T47D (cell line): ENCODE data around the gene TMEM37.
A peak's percentile ranks its signal among the peaks of the same experiment; 100 is the strongest.
"Not testable (repeated sequence)": the region's sequence is repeated elsewhere in the genome, so short reads cannot be mapped to it uniquely, and the experiment has no call there.

Experiments used
- DNase-seq, 2 experiments: peaks; one replicate each; pipeline versions ENCODE4 v3.0.0 to v3.0.0-alpha.2; 2011 to 2012; ENCODE audit warnings: low read depth in 1 of 2, low spot score in 1 of 2
- JUND ChIP-seq: IDR thresholded peaks from 2 replicates; pipeline ENCODE4 v1.6.1; 2012; ENCODE audit warnings: low read depth
- in situ Hi-C: cut with HindIII; loops from 2 replicates; pipeline ENCODE4 v1.10.0; 2016; ENCODE audit warnings: low sequenced_read_pairs, low pct_unique_long_range_greater_than_20kb

The TMEM37 gene, protein sequence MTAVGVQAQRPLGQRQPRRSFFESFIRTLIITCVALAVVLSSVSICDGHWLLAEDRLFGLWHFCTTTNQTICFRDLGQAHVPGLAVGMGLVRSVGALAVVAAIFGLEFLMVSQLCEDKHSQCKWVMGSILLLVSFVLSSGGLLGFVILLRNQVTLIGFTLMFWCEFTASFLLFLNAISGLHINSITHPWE

DNA sequence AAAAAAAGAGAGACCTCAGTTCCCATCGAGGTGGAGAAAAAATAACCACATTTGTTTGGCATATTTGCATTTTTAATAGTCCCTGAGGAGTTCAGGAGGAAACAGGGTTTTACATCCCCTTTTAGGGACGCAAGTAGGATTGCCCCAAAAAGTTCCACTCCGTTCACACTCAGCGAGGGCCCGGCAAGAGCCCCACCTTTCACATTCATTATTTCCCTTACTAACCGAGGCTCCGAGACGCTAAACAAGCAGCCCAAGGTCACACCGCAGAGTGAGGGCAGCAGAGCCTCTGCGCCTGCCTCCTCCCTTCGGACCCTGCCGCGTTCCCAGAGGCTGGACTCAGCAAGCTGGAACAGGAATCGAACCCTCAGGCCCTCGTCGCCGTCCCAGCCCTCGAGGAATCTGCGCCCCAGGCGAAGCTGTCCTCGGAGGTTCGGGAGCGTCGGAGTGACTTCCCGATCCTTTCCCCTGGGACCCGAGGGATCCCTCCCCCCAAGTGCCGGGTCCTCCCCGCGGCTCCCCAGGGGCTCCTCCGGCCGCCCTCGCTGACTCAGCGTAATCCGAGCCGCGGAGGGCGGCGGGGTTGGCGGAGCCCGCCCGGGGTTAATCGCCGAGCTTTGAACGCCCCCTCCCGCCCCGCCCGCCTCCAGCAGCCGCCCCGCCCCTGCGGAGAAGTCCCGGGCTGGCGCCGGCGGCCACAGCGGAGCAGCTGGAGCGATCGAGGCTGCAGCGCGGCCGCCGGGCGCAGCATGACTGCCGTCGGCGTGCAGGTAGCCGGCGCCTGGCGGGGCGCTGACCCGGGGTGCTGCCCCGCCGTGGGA is at the start of gene TMEM37:
TSS of gene TMEM37 (plus strand) at position 700 of the 821 bp plus-strand sequence. CDS start at position 750, 50 bp downstream.
- in situ Hi-C loops = no loop called here
- TF ChIP-seq JUND = no peak
- DNase-seq = peak; percentile 44 to 55

DNA sequence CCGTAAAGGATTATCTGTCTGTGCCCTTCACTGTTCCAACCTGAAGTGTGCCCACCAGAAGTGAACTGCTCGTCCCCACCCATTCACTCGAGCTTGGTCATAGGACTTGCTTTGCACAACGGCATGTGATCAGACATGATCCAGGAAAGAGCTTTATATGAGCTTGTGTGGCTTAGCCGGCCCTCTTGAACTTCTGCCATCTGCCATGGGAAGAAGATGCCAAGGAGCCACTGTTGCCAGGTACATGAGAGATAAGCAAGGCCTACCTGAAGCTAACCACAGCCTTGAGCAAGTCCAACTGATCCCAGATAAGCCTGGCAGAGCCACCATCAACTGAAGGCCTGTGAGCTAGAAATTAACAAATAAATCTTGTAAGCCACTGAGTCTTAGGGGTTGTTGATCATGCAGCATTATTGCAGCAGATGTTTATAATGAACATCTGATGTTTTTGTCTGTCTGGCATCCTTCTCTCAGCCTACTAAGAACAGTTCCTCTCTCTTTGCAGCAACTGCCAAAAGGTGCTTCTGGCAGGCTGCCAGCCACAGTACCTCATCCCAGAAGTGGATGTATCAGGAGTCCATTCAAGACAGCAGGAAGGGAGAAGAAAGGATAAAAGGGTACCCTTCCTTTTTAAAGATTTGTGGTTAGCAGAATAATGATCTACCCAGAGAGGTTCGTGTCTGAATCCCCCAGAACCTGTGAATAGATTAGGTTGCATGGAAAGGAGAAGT is 48.1 kb upstream of the TMEM37 start:
- in situ Hi-C loops = no loop called here
- TF ChIP-seq JUND = no peak
- no peak for DNase-seq

DNA sequence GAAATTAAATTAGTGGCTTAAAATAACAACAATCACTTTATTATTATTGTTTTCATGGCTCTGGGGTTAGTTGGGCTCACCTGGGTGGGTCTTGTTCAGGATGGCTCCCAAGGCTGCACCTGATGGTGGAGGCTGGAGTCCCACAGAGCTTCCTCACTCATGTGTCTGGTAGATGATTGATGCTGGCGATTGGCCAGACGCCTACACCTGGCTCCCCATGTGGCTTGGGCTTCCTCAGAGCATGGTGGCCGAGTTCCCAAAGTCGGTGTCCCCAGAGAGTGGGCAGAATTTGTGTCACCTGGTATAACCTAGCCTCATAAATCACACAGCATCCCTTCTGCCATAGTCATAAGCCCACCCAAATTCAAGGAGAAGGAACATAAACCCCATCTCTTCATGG is 46.7 kb upstream of the TMEM37 start:
- no peak for DNase-seq
- in situ Hi-C loops = no loop called here
- no peak for TF ChIP-seq JUND

DNA sequence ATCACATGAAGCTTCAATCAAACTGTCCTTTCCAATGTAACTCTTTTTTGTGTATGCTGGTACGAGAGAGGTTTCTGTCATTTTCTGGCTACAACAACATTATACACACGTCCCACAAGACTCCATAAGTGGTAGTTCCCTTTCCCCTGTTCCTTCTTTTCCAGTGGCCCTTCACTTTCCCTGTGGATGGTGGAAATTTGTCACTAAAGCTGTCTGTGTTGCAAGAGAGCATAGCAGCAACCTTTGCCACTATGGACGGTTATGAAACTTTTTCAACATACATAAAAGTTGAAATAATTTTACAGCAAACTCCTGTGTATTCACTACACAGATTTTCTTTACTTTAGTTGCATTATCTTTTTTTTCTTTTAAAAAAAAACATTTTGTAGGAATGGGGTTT is 46.2 kb upstream of the TMEM37 start:
- no peak for TF ChIP-seq JUND
- in situ Hi-C loops = no loop called here
- no peak for DNase-seq

DNA sequence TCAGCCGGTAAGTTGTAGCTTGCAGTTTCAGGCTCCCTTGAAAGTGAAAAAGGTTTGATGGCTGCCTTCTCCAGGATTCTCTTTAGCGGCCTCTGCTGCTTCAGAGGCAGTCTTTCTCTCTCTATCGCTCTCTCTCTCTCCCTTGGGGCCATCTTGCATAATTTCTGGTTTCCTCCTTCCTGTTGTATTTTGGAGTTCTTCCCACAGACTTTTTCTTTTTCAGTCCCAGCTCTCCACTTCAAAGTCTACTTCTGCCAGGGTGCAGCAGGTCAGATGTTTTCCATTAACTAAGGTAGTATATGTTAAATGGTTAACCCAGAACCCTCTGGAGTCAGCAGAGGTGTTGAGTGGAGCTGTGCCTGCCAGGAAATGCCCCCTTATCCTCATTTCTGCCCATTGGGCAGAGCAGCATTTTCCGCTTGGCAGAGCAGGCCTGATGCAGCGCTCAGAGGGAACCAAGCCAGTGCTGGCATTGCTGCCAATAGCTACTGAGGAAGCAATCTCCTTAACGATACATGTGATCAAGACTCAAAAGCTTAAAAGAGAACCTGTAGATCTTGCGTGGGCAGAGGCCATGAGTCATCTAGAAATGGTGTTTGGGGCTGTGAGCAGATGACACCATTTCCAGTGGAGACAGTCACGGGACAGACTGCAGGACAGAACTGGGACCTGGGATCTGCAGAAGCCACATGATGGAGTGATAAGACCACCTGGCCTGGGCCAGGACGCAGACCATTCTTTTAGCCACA is 44.1 kb upstream of the TMEM37 start:
- in situ Hi-C loops = no loop called here
- no peak for TF ChIP-seq JUND
- DNase-seq = peak in 1 of 2 experiments; percentile 65

DNA sequence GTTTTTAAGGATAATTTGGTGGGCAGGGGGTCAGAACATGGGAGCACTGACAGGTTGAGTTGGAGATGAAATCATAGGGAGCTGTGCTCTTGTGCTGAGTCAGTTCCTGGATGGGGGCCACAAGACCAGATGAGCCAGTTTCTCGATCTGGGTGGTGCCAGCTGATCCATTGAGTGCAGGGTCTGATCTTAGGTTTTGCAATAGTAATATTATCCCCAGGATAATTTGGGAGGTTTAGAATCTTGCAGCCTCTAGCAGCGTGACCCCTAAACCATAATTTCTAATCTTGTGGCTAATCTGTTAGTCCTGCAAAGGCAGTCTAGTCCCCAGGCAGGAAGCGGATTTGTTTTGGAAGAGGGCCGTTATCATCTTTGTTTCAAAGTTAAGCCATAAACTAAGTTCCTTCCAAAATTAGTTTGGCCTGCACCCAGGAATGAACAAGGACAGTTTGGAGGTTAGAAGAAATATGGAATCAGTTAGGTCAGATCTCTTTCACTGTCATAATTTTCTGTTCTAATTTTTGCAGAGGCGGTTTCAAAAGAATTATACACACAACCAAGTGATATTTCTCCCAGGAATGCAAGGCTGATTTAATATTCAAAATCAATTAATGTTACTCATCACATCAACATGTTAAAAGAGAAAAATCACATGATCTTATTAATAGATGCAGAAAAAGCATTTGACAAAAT is 41.9 kb upstream of the TMEM37 start:
- DNase-seq = peak in 1 of 2 experiments; percentile 45

DNA sequence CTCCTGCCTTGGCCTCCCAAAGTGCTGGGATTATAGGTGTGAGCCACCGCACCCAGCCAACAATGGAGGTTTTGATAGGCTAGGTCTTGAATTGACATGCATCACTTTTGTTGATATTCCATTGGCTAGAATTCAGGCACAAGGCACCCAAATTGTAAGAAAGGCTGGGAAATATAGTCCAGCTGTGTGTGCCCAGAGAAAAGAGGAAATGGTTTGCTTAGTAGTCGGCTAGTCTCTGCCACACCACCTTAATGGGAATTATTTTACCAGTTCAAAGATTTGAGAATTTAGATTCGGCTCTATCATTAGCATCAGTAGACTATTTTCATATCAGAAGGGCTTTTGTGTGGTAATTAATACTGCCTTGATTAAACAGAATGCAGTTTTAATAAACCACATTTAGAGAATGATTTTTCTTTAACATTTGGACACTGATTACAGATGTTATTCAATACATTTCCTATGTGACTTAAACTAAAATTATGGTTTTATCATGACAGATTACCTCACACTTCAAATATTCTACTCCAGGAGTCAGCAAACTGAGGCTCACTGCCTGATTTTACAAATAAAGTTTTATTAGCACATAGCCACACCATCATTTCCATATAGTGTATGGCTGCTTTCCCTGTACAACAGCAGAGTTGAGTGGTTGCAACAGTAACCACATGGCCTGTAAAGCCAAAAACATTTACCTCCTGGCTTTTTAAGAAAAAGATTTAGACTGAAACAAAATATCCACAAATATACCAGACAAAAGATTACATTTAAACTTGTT is 37.5 kb upstream of the TMEM37 start:
- no peak for DNase-seq
- in situ Hi-C loops = no loop called here
- TF ChIP-seq JUND = no peak

More for the DNA sequence above, 41.9 kb upstream of the TMEM37 start:
- in situ Hi-C loops = no loop called here
- TF ChIP-seq JUND = no peak

DNA sequence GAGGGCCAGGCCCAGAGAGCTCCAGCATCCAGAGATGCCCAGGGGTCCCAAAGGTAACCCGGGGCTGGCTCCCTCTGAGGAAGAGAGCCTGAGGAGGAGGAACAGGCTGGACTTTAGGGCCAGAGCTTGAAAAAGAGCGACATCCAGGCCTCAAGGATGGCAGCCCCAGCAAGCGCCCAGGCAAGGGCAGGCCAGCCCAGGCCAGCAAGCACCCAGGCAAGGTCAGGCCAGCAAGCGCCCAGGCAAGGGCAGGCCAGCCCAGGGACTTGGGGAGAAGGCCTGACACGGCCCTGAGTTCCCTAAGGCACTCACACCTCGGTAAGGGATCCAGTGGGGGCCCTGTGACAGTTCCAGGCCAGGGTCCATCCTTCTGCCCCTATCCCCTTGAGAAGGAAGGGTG is 34.5 kb upstream of the TMEM37 start:
- in situ Hi-C loops = no loop called here
- no peak for TF ChIP-seq JUND
- no peak for DNase-seq

DNA sequence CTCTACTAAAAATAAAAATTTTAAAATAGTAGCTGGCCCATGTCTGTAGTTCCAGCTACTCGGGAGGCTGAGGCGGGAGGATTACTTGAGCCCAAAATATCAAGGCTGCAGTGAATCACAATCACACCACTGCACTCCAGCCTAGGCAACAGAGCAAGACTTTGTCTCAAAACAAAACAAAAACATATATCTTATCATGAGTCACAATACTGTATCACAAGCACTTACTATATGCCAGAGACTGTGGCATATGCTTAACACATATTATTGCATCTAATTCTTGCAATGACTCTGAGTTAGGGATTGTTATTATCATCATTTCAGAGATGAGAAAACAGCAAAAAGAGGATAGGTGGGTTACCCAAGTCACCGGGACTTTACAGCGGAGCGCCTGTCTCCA is 29.5 kb upstream of the TMEM37 start:
- DNase-seq = no peak
- TF ChIP-seq JUND = no peak
- in situ Hi-C loops = no loop called here

DNA sequence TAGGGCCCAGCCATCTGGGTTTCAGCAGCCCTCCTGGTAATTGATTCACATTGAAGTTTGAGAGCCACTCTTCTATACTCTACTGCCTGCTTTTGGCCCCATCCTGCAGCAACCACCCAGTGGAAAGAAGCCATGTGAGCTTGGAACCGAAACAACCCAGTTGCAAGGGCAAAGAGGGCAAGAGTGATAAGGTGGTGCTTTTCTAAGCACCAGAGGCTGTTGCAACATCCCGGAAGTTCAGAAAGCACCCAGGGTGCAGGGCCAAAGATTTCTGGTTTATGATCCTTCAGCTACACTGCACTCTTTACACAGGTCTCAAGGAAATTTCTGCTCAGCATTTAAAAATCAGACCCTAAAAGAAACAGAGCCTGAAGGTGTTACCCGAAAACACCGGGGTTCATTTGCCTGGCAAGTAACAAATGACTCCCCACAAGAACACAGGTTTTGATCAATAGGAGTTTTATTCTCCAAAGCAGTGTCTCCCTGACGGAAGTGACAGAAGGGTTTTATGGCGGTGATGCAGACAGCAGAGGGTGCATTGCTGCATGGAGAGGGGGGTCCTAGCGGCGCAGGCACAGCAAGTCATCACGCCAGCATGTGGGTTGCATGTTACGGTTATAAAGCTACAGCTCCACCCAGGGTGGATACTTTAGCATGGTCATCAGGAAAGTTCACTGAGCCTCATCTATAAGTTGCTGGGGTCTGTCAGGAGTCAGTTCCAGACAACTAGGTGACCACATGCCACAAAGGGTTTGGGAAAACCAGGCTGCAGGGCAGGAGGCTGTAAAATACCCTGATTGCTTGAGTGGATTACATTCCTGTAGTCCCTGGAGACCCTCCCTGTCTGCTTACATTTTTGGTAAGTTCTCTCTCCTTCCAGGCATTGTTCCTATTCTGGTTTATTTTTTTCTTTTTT is 28.8 kb upstream of the TMEM37 start:
- no peak for DNase-seq
- no peak for TF ChIP-seq JUND
- in situ Hi-C loops = no loop called here

DNA sequence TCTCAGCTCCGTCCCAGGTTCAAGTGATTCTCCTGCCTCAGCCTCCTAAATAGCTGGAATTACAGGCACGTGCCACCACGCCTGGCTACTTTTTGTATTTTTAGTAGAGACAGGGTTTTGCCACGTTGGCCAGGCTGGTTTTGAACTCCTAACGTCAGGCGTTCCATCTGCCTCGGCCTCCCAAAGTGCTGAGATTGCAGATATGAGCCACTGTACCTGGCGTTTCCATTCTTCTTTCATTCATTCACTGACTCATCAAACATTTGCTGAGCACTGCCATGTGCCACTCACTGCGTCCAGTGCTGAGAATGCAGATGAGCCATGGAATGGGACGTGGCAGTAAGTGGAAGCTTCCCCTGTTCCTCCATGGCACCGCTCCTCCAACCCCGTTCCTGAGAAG is 28.0 kb upstream of the TMEM37 start:
- in situ Hi-C loops, DNase-seq: not testable (repeated sequence)
